HepG2 (cell line): ENCODE measurements around the gene PIM3. TPM values are rescaled to one million over a fixed set of nuclear protein-coding genes. Genes with fewer than 3 reads are reported as not detected.

ENCODE experiments used
- AGO2 ChIP-seq: fragments of 200-400 bp; formaldehyde crosslinking; optimal IDR thresholded peaks from 2 replicates; pipeline ENCODE3; 2017; ENCODE audit warnings: mild to moderate bottlenecking, low read depth, low read length, moderate library complexity
- ATRX ChIP-seq: sonication (generic); formaldehyde crosslinking; IDR thresholded peaks from 2 replicates; pipeline ENCODE4 v1.4.0; 2020; ENCODE audit warnings: missing genetic modification reagents, borderline replicate concordance
- CEBPG ChIP-seq: IDR thresholded peaks from 2 replicates; pipeline ENCODE4 v1.6.1; 2016
- EEA1 ChIP-seq: sonication (generic); formaldehyde crosslinking; IDR thresholded peaks from 2 replicates; pipeline ENCODE4 v1.5.1; 2020; ENCODE audit warnings: mild to moderate bottlenecking, missing genetic modification reagents, borderline replicate concordance
- GABPA ChIP-seq, 2 experiments: IDR thresholded peaks; 2 replicates each; pipeline ENCODE4 v1.6.1; 2011 to 2016; ENCODE audit warnings: low read depth in 2 of 2, low read length in 1 of 2, missing biosample characterization in 1 of 2, missing genetic modification characterization in 1 of 2
- KLF11 ChIP-seq: IDR thresholded peaks from 2 replicates; pipeline ENCODE4 v1.6.1; 2016; ENCODE audit warnings: missing compliant biosample characterization
- KLF12 ChIP-seq: sonication (generic); formaldehyde crosslinking; IDR thresholded peaks from 2 replicates; pipeline ENCODE4 v1.4.0; 2020; ENCODE audit warnings: missing genetic modification reagents, borderline replicate concordance
- NFATC3 ChIP-seq: sonication (generic); formaldehyde crosslinking; IDR thresholded peaks from 2 replicates; pipeline ENCODE4 v1.5.1; 2020; ENCODE audit warnings: mild to moderate bottlenecking, missing genetic modification reagents
- PLRG1 ChIP-seq: fragments of 450-650 bp; conservative IDR thresholded peaks from 2 replicates; pipeline ENCODE4 v1.6.1; 2016
- ZBTB20 ChIP-seq: sonication (generic); formaldehyde crosslinking; IDR thresholded peaks from 2 replicates; pipeline ENCODE4 v1.8.1; 2023; ENCODE audit warnings: missing genetic modification reagents, low read depth, mild to moderate bottlenecking, borderline replicate concordance
- ZKSCAN5 ChIP-seq: sonication (generic); formaldehyde crosslinking; IDR thresholded peaks from 2 replicates; pipeline ENCODE4 v1.5.1; 2020; ENCODE audit warnings: mild to moderate bottlenecking, missing genetic modification reagents
- ZNF451 ChIP-seq: sonication (generic); formaldehyde crosslinking; IDR thresholded peaks from 2 replicates; pipeline ENCODE4 v1.5.0; 2020; ENCODE audit warnings: mild to moderate bottlenecking, missing genetic modification reagents
- ZNF460 ChIP-seq: sonication (generic); formaldehyde crosslinking; IDR thresholded peaks from 2 replicates; pipeline ENCODE4 v1.5.1; 2020; ENCODE audit warnings: missing genetic modification reagents, mild to moderate bottlenecking, borderline replicate concordance
- ZNF619 ChIP-seq: sonication (generic); formaldehyde crosslinking; IDR thresholded peaks from 2 replicates; pipeline ENCODE4 v1.4.0; 2020; ENCODE audit warnings: mild to moderate bottlenecking, missing genetic modification reagents
- ZNF670 ChIP-seq: sonication (generic); formaldehyde crosslinking; IDR thresholded peaks from 2 replicates; pipeline ENCODE4 v1.8.0; 2022; ENCODE audit warnings: mild to moderate bottlenecking, missing genetic modification reagents, borderline replicate concordance
- polyA plus RNA-seq, 8 experiments: library from polyadenylated mRNA; depleted of rRNA in 3 of 8; stranded (reverse) in 7 of 8; unstranded in 1 of 8; fragments of >200 nt; fragmentation: Illumina TruSeq in 4 of 8; extraction: Trizol in 4 of 8; gene quantifications; 2 replicates each; pipeline versions ENCODE4 v1.2.1 to v1.2.3, GENCODE V29; 2011 to 2016; ENCODE audit warnings: low read depth in 4 of 8, missing spikeins in 1 of 8, mixed read lengths in 1 of 8; ENCODE audit not compliant: insufficient read depth in 1 of 8
- total RNA-seq, 5 experiments: library from RNA; depleted of rRNA; stranded (reverse); fragments of >200 nt; fragmentation: Illumina TruSeq; extraction: Trizol; gene quantifications; 2 replicates each; pipeline ENCODE4 v1.2.3, GENCODE V29; 2016; ENCODE audit warnings: low read depth in 1 of 5
- TF ChIP-seq, protein P1 (sequence below): sonication (generic); formaldehyde crosslinking; IDR thresholded peaks from 2 replicates; pipeline ENCODE4 v1.8.0; 2022; ENCODE audit warnings: mild to moderate bottlenecking, missing genetic modification reagents, borderline replicate concordance
- TF ChIP-seq, protein P2 (sequence below): fragments of 450-650 bp; IDR thresholded peaks from 2 replicates; pipeline ENCODE4 v1.6.1; 2017
- TF ChIP-seq, protein P3 (sequence below): sonication (generic); formaldehyde crosslinking; IDR thresholded peaks from 2 replicates; pipeline ENCODE4 v1.4.0; 2020; ENCODE audit warnings: missing genetic modification reagents, borderline replicate concordance
- TF ChIP-seq, protein P4 (sequence below): sonication (generic); formaldehyde crosslinking; IDR thresholded peaks from 2 replicates; pipeline ENCODE4 v1.4.0; 2020; ENCODE audit warnings: mild to moderate bottlenecking, missing genetic modification reagents
- TF ChIP-seq, protein P5 (sequence below): sonication (generic); formaldehyde crosslinking; IDR thresholded peaks from 2 replicates; pipeline ENCODE4 v1.4.0; 2020; ENCODE audit warnings: missing genetic modification reagents, low read depth, mild to moderate bottlenecking, borderline replicate concordance
- TF ChIP-seq, protein P6 (sequence below): sonication (generic); formaldehyde crosslinking; IDR thresholded peaks from 2 replicates; pipeline ENCODE4 v1.5.0; 2020; ENCODE audit warnings: missing genetic modification reagents, mild to moderate bottlenecking, borderline replicate concordance
- TF ChIP-seq, protein P7 (sequence below): sonication (generic); formaldehyde crosslinking; IDR thresholded peaks from 2 replicates; pipeline ENCODE4 v1.4.0; 2020; ENCODE audit warnings: low read depth, mild to moderate bottlenecking, missing genetic modification reagents

The PIM3 gene
- total and polyA plus RNA-seq, 2 of the 13 experiments (the other 11 are each of a cell fraction or from before 2014, with no cell fraction given), result 21.6 to 31.2 TPM

DNA sequence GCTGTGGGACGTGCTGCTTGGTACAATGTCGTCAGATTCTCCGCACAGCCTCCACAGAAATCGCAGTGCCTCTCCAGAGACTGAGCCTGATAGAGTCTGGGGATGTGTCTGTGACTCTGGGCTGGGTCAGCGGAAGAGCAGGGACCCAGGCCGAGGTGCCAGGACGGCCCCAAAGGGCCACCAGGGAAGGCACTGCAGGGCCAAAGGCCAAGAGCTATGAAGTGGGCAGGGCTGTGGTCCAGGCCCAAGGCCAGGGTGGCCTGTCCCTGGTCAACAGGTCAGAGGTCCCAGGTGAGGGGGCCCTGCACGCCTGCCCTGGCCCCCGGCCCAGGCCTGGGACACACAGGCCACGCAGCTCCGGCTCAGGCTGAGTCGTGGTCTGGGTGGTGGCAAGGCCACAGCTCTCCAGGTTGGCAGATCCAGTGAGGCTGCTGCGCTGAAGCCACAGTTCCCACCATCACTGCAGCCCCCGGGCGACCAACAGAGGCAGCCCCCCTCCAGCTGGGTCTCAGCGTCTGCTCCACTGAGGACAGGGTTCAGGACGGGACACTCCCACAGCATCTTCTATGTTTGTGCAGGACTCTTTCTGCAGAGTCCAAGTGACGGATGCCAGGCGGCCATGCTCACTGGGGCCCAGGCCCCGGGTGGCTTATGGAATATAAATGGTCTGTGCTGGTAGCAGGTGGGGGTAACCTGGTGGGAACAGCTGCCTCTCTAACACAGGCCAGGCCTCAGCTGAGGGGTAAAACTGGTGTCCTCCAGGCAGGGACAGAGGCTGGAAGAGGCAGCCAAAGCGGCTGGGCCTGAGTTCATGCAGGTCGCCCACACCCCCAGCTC, 4.8 kb upstream of the PIM3 start (continued):
- TF ChIP-seq, protein P1, sequence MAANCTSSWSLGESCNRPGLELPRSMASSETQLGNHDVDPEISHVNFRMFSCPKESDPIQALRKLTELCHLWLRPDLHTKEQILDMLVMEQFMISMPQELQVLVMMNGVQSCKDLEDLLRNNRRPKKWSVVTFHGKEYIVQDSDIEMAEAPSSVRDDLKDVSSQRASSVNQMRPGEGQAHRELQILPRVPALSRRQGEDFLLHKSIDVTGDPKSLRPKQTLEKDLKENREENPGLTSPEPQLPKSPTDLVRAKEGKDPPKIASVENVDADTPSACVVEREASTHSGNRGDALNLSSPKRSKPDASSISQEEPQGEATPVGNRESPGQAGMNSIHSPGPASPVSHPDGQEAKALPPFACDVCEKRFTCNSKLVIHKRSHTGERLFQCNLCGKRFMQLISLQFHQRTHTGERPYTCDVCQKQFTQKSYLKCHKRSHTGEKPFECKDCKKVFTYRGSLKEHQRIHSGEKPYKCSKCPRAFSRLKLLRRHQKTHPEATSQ (CRISPR knock-in tag), result no peak
- TF ChIP-seq, protein P2, sequence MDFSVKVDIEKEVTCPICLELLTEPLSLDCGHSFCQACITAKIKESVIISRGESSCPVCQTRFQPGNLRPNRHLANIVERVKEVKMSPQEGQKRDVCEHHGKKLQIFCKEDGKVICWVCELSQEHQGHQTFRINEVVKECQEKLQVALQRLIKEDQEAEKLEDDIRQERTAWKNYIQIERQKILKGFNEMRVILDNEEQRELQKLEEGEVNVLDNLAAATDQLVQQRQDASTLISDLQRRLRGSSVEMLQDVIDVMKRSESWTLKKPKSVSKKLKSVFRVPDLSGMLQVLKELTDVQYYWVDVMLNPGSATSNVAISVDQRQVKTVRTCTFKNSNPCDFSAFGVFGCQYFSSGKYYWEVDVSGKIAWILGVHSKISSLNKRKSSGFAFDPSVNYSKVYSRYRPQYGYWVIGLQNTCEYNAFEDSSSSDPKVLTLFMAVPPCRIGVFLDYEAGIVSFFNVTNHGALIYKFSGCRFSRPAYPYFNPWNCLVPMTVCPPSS, result no peak
- no peak for TF ChIP-seq CEBPG (CRISPR knock-in tag)
- no peak for TF ChIP-seq ZNF670
- no peak for TF ChIP-seq EEA1 (CRISPR knock-in tag)
- no peak for TF ChIP-seq ZKSCAN5 (CRISPR knock-in tag)
- TF ChIP-seq ZBTB20, result no peak
- TF ChIP-seq PLRG1, result no peak
- no peak for TF ChIP-seq ZNF619 (CRISPR knock-in tag)
- TF ChIP-seq KLF12 (CRISPR knock-in tag), result no peak
- no peak for TF ChIP-seq ATRX (CRISPR knock-in tag)
- TF ChIP-seq, protein P3, sequence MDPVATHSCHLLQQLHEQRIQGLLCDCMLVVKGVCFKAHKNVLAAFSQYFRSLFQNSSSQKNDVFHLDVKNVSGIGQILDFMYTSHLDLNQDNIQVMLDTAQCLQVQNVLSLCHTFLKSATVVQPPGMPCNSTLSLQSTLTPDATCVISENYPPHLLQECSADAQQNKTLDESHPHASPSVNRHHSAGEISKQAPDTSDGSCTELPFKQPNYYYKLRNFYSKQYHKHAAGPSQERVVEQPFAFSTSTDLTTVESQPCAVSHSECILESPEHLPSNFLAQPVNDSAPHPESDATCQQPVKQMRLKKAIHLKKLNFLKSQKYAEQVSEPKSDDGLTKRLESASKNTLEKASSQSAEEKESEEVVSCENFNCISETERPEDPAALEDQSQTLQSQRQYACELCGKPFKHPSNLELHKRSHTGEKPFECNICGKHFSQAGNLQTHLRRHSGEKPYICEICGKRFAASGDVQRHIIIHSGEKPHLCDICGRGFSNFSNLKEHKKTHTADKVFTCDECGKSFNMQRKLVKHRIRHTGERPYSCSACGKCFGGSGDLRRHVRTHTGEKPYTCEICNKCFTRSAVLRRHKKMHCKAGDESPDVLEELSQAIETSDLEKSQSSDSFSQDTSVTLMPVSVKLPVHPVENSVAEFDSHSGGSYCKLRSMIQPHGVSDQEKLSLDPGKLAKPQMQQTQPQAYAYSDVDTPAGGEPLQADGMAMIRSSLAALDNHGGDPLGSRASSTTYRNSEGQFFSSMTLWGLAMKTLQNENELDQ (CRISPR knock-in tag), result no peak
- TF ChIP-seq AGO2, result no peak
- no peak for TF ChIP-seq ZNF451 (CRISPR knock-in tag)
- no peak for TF ChIP-seq KLF11 (CRISPR knock-in tag)
- TF ChIP-seq GABPA (IDR thresholded peaks at IDR 0.05; ENCODE audit: low read depth, low read length), result no peak
- no peak for TF ChIP-seq GABPA (CRISPR knock-in tag; IDR thresholded peaks at IDR 0.05; ENCODE audit: low read depth)
- TF ChIP-seq, protein P4, sequence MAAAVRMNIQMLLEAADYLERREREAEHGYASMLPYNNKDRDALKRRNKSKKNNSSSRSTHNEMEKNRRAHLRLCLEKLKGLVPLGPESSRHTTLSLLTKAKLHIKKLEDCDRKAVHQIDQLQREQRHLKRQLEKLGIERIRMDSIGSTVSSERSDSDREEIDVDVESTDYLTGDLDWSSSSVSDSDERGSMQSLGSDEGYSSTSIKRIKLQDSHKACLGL (CRISPR knock-in tag), result no peak
- TF ChIP-seq, protein P5, sequence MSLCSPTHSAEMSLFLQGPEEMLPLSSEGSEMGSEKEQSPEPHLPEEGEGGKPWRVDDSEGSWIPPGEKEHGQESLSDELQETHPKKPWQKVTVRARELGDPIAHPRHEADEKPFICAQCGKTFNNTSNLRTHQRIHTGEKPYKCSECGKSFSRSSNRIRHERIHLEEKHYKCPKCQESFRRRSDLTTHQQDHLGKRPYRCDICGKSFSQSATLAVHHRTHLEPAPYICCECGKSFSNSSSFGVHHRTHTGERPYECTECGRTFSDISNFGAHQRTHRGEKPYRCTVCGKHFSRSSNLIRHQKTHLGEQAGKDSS (CRISPR knock-in tag), result no peak
- TF ChIP-seq, protein P6, sequence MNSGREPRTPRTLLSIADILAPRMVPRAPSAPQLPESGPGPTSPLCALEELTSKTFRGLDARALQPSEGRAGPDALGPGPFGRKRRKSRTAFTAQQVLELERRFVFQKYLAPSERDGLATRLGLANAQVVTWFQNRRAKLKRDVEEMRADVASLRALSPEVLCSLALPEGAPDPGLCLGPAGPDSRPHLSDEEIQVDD (CRISPR knock-in tag), result no peak
- no peak for TF ChIP-seq ZNF460
- no peak for TF ChIP-seq NFATC3
- TF ChIP-seq, protein P7, sequence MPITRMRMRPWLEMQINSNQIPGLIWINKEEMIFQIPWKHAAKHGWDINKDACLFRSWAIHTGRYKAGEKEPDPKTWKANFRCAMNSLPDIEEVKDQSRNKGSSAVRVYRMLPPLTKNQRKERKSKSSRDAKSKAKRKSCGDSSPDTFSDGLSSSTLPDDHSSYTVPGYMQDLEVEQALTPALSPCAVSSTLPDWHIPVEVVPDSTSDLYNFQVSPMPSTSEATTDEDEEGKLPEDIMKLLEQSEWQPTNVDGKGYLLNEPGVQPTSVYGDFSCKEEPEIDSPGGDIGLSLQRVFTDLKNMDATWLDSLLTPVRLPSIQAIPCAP (CRISPR knock-in tag), result no peak
